GM06990 (cell line): ENCODE results near the gene RFTN2.
"Not testable (repeated sequence)": the region's sequence is repeated elsewhere in the genome, so short reads cannot be mapped to it uniquely, and the experiment has no call there.

Experiments used
- DNase-seq: peaks from one replicate; pipeline ENCODE4 v3.0.0-alpha.2; 2011; ENCODE audit not compliant: insufficient read length; ENCODE audit errors: extremely low read depth
- H3K27me3 ChIP-seq: replicated peaks from 2 replicates; pipeline ENCODE4 v1.6.0; 2011; ENCODE audit warnings: low read length; ENCODE audit not compliant: control insufficient read depth, insufficient read depth
- H3K36me3 ChIP-seq: 2 replicates; pipeline ENCODE4 v1.5.1; 2011; ENCODE audit warnings: low read length; ENCODE audit not compliant: control insufficient read depth, insufficient read depth
- H3K4me3 ChIP-seq: replicated peaks from 2 replicates; pipeline ENCODE4 v1.5.1; 2011; ENCODE audit warnings: low read depth, mild to moderate bottlenecking, control low read depth, low read length
- CTCF ChIP-seq: IDR thresholded peaks from 2 replicates; pipeline ENCODE4 v1.5.1; 2011; ENCODE audit warnings: low read length, control low read depth, mild to moderate bottlenecking, inconsistent platforms; ENCODE audit not compliant: insufficient read depth, poor library complexity, severe bottlenecking

The RFTN2 gene

GRCh38 chr2:197704434-197705120 is 29.2 kb upstream of the RFTN2 start:
- DNase-seq: no peak
- H3K4me3 ChIP-seq: peak overlapping the region; percentile 67
- H3K27me3 ChIP-seq: no peaks in the 10 kb centered on the region
- H3K36me3 ChIP-seq: no peaks in the 10 kb centered on the region
- TF ChIP-seq CTCF: no peak

GRCh38 chr2:197700960-197701359 is 25.6 kb upstream of the RFTN2 start:
- Histone ChIP-seq H3K36me3 (no peaks in the 10 kb centered on the region), H3K4me3 (no peak overlapping the region), H3K27me3 (no peaks in the 10 kb centered on the region)
- DNase-seq: no peak
- TF ChIP-seq CTCF: no peak

GRCh38 chr2:197699724-197700123 is 24.3 kb upstream of the RFTN2 start:
- not testable (repeated sequence) for H3K36me3 ChIP-seq, DNase-seq, H3K27me3 ChIP-seq, H3K4me3 ChIP-seq

GRCh38 chr2:197696571-197696970 is 21.2 kb upstream of the RFTN2 start:
- not testable (repeated sequence) for DNase-seq, H3K36me3 ChIP-seq, H3K4me3 ChIP-seq, H3K27me3 ChIP-seq

GRCh38 chr2:197695971-197696370 is 20.6 kb upstream of the RFTN2 start:
- not testable (repeated sequence) for DNase-seq, H3K36me3 ChIP-seq, H3K4me3 ChIP-seq, H3K27me3 ChIP-seq

GRCh38 chr2:197695206-197695605 is 19.8 kb upstream of the RFTN2 start:
- DNase-seq, H3K27me3 ChIP-seq, H3K4me3 ChIP-seq, H3K36me3 ChIP-seq: not testable (repeated sequence)

GRCh38 chr2:197677483-197677882 is 2.1 kb upstream of the RFTN2 start:
- H3K36me3 ChIP-seq: no peaks in the 10 kb centered on the region
- DNase-seq: no peak
- no peaks in the 10 kb centered on the region for H3K27me3 ChIP-seq
- no peak for TF ChIP-seq CTCF
- H3K4me3 ChIP-seq: no peak overlapping the region

GRCh38 chr2:197677056-197677455 is 1.7 kb upstream of the RFTN2 start:
- DNase-seq: no peak
- H3K27me3 ChIP-seq: no peaks in the 10 kb centered on the region
- H3K36me3 ChIP-seq: no peaks in the 10 kb centered on the region
- H3K4me3 ChIP-seq: no peak overlapping the region
- TF ChIP-seq CTCF: no peak
